DMS153 treated with DMSO at 0.1 percent for 48 hours (cell line): ENCODE results near the gene ALB.

ENCODE experiments used
- DNase-seq: peaks from one replicate; lab custom pipeline; 2025; ENCODE audit not compliant: unreplicated experiment; lab: John Stamatoyannopoulos, UW

The ALB gene

GRCh38 chr4:73408181-73408867 lies 4.2 kb downstream of the ALB start:
- no peak for DNase-seq

GRCh38 chr4:73409012-73409862 lies 5.2 kb downstream of the ALB start:
- no peak for DNase-seq

- no peak for DNase-seq
Observed at GRCh38 chr4:73409978-73410548, 6.0 kb downstream of the ALB start.

GRCh38 chr4:73410916-73411730 lies 7.0 kb downstream of the ALB start:
- no peak for DNase-seq

GRCh38 chr4:73411731-73412414 lies 7.8 kb downstream of the ALB start:
- no peak for DNase-seq

GRCh38 chr4:73413294-73413755 lies 9.2 kb downstream of the ALB start:
- DNase-seq: no peak

- DNase-seq: no peak
Observed at GRCh38 chr4:73414936-73415271, 10.8 kb downstream of the ALB start.

- DNase-seq: no peak
Observed at GRCh38 chr4:73415807-73416238, 11.7 kb downstream of the ALB start.

- DNase-seq: no peak
Observed at GRCh38 chr4:73416423-73417087, 12.5 kb downstream of the ALB start.

- DNase-seq: no peak
Observed at GRCh38 chr4:73417342-73417741, 13.3 kb downstream of the ALB start.

GRCh38 chr4:73417973-73418372 lies 13.9 kb downstream of the ALB start:
- no peak for DNase-seq

- DNase-seq: no peak
Observed at GRCh38 chr4:73418677-73419076, 14.6 kb downstream of the ALB start.

- DNase-seq: no peak
Observed at GRCh38 chr4:73419106-73420038, 15.3 kb downstream of the ALB start.

GRCh38 chr4:73420615-73421014 lies 16.5 kb downstream of the ALB start:
- DNase-seq: no peak

GRCh38 chr4:73421708-73422457 lies 17.8 kb downstream of the ALB start:
- DNase-seq: no peak

- DNase-seq: no peak
Observed at GRCh38 chr4:73422458-73422752, 18.3 kb downstream of the ALB start.

- DNase-seq: no peak
Observed at GRCh38 chr4:73423184-73423583, 19.1 kb downstream of the ALB start.

GRCh38 chr4:73426666-73427065 lies 22.6 kb downstream of the ALB start:
- DNase-seq: no peak

- no peak for DNase-seq
Observed at GRCh38 chr4:73429118-73429517, 25.0 kb downstream of the ALB start.
